ENCODE measurements around the gene SLC35A3. TPM values are rescaled to one million over a fixed set of nuclear protein-coding genes. Genes with fewer than 3 reads are reported as not detected.

Gene SLC35A3
- 34.4 and 39.9 TPM in 2 replicates for total RNA-seq

GRCh38 chr1:99969729-99970621 is at the start of gene SLC35A3:
Gene SLC35A3, plus strand, starts transcription at chr1:99969996. Its CDS starts 23,559 bp downstream, at chr1:99993555.

Other genes with a start within 250 kb of the SLC35A3 start
- 20.7 and 39.2 TPM in 2 replicates for gene FRRS1, start 203.4 kb upstream of the SLC35A3 start, total RNA-seq
- gene AGL, start 119.6 kb upstream of the SLC35A3 start, total RNA-seq, result 8.1 and 9.9 TPM in 2 replicates
- 2.5 and 5.4 TPM in 2 replicates for gene SASS6, start 162.9 kb downstream of the SLC35A3 start, total RNA-seq
- gene TRMT13, start 163.2 kb downstream of the SLC35A3 start, total RNA-seq, result 10.7 and 14.4 TPM in 2 replicates
- 0.38 and 1.4 TPM in 2 replicates for gene LRRC39, start 208.3 kb downstream of the SLC35A3 start, total RNA-seq

Measured in regular cardiac myocyte (primary cell).